ENCODE measurements around the gene SDHAF3. TPM values are rescaled to one million over a fixed set of nuclear protein-coding genes. Genes with fewer than 3 reads are reported as not detected.

SDHAF3 gene
- total RNA-seq, 1 donor from 2014 or later, result 13.3 TPM

- DNase-seq, result no peak
Observed at GRCh38 chr7:97219237-97219636, 101.7 kb downstream of the SDHAF3 start.

GRCh38 chr7:97224316-97224715, 106.8 kb downstream of the SDHAF3 start:
- DNase-seq, result no peak

GRCh38 chr7:97226541-97226940, 109.0 kb downstream of the SDHAF3 start:
- no peak for DNase-seq

Other genes starting within 250 kb of the SDHAF3 start
- 0.62 TPM for gene DLX6, start 112.1 kb upstream of the SDHAF3 start, total RNA-seq
- gene DLX5, start 92.9 kb upstream of the SDHAF3 start, total RNA-seq, result 3.4 TPM